Fibroblast of lung (primary cell): ENCODE results near the gene NOSIP. TPM values are rescaled to one million over a fixed set of nuclear protein-coding genes. Genes with fewer than 3 reads are reported as not detected.

Source experiments
- DNase-seq, 2 donors: peaks; one replicate each; pipeline versions ENCODE4 v3.0.0 to v3.0.0-alpha.2; 2010; ENCODE audit warnings: low read depth in 2 of 2
- H2AFZ ChIP-seq: 2 replicates; pipeline ENCODE4 v1.5.1; 2012; ENCODE audit warnings: low read length, control low read depth, inconsistent platforms
- H3K27ac ChIP-seq: 2 replicates; pipeline ENCODE4 v1.5.1; 2011; ENCODE audit warnings: low read length, control low read depth; ENCODE audit not compliant: insufficient read depth
- H3K27me3 ChIP-seq: 2 replicates; pipeline ENCODE4 v1.5.1; 2011; ENCODE audit warnings: mild to moderate bottlenecking, low read length; ENCODE audit not compliant: control insufficient read depth, insufficient read depth
- H3K36me3 ChIP-seq: 2 replicates; pipeline ENCODE4 v1.5.1; 2011; ENCODE audit warnings: low read length; ENCODE audit not compliant: control insufficient read depth, insufficient read depth
- H3K4me1 ChIP-seq: 2 replicates; pipeline ENCODE4 v1.5.1; 2011; ENCODE audit warnings: low read length; ENCODE audit not compliant: control insufficient read depth, insufficient read depth; ENCODE audit errors: extremely low read depth
- H3K4me2 ChIP-seq: 2 replicates; pipeline ENCODE4 v1.5.1; 2011; ENCODE audit warnings: low read length, control low read depth; ENCODE audit not compliant: insufficient read depth; ENCODE audit errors: extremely low read depth
- H3K4me3 ChIP-seq, 4 experiments: fragments of 200-600 bp in 1 of 4; sonication (generic) in 1 of 4; replicated peaks in 1 of 4; 2 replicates each; pipeline ENCODE4 v1.5.1; 2011 to 2016; ENCODE audit warnings: low read length in 4 of 4, low read depth in 3 of 4, mild to moderate bottlenecking in 3 of 4, control low read depth in 2 of 4, inconsistent platforms in 1 of 4, mixed read lengths in 1 of 4; ENCODE audit not compliant: insufficient read depth in 1 of 4; ENCODE audit errors: control extremely low read depth in 1 of 4
- H3K79me2 ChIP-seq: 2 replicates; pipeline ENCODE4 v1.5.1; 2012; ENCODE audit warnings: mild to moderate bottlenecking, low read length, inconsistent platforms; ENCODE audit not compliant: control insufficient read depth, insufficient read depth
- H3K9ac ChIP-seq: 2 replicates; pipeline ENCODE4 v1.5.1; 2011; ENCODE audit warnings: mild to moderate bottlenecking, low read length, control low read depth; ENCODE audit not compliant: insufficient read depth
- H3K9me3 ChIP-seq: 2 replicates; pipeline ENCODE4 v1.5.1; 2012; ENCODE audit warnings: low read depth, low read length; ENCODE audit not compliant: control insufficient read depth, insufficient read depth
- H4K20me1 ChIP-seq: 2 replicates; pipeline ENCODE4 v1.5.1; 2011; ENCODE audit warnings: low read length; ENCODE audit not compliant: control insufficient read depth, insufficient read depth; ENCODE audit errors: extremely low read depth
- EZH2 ChIP-seq: IDR thresholded peaks from 2 replicates; pipeline ENCODE4 v1.5.1; 2012; ENCODE audit warnings: low read length, control low read depth, mild to moderate bottlenecking; ENCODE audit errors: missing control alignments
- polyA plus RNA-seq, 2 donors: library from polyadenylated mRNA; depleted of rRNA in 1 of 2; stranded (reverse) in 1 of 2; unstranded in 1 of 2; fragments of >200 nt; gene quantifications; 2 replicates each; pipeline ENCODE4 v1.2.1, GENCODE V29; 2011 to 2012; ENCODE audit warnings: missing spikeins in 1 of 2
- total RNA-seq: library from RNA; depleted of rRNA; stranded (reverse); fragments of >200 nt; gene quantifications from 2 replicates; pipeline ENCODE4 v1.2.1, GENCODE V29; 2014
- TF ChIP-seq, protein P1 (sequence below), 2 donors: IDR thresholded peaks in 1 of 2; conservative IDR thresholded peaks in 1 of 2; 1 replicate in 1 of 2; 2 replicates in 1 of 2; pipeline ENCODE4 v1.5.1; 2011 to 2012; ENCODE audit warnings: low read length in 2 of 2, control low read depth in 1 of 2, inconsistent platforms in 1 of 2, low read depth in 1 of 2, mild to moderate bottlenecking in 1 of 2

NOSIP gene
- total and polyA plus RNA-seq, 2 donors (not counting 1 experiment from before 2014, with no cell fraction given) = 41.2 to 67.9 TPM

- Histone ChIP-seq H3K27me3 (no peaks in the 10 kb centered on the region), H3K4me2 (no peak overlapping the region), H3K9ac (no peak overlapping the region), H4K20me1 (no peaks in the 10 kb centered on the region), H2AFZ (no peak overlapping the region), H3K79me2 (no peaks in the 10 kb centered on the region), H3K36me3 (no peaks in the 10 kb centered on the region), H3K9me3 (no peaks in the 10 kb centered on the region), H3K4me1 (peaks cover 5% of the 10 kb centered on the region), H3K4me3 (no peak overlapping the region), H3K27ac (no peak overlapping the region)
- peak in 1 of 2 donors; percentile 41 for DNase-seq
- no peak for TF ChIP-seq EZH2
- TF ChIP-seq, protein P1, sequence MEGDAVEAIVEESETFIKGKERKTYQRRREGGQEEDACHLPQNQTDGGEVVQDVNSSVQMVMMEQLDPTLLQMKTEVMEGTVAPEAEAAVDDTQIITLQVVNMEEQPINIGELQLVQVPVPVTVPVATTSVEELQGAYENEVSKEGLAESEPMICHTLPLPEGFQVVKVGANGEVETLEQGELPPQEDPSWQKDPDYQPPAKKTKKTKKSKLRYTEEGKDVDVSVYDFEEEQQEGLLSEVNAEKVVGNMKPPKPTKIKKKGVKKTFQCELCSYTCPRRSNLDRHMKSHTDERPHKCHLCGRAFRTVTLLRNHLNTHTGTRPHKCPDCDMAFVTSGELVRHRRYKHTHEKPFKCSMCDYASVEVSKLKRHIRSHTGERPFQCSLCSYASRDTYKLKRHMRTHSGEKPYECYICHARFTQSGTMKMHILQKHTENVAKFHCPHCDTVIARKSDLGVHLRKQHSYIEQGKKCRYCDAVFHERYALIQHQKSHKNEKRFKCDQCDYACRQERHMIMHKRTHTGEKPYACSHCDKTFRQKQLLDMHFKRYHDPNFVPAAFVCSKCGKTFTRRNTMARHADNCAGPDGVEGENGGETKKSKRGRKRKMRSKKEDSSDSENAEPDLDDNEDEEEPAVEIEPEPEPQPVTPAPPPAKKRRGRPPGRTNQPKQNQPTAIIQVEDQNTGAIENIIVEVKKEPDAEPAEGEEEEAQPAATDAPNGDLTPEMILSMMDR (conservative IDR thresholded peaks at IDR 0.05 in 1 of 2, IDR thresholded peaks at IDR 0.05 in 1 of 2; ENCODE audit: low read depth in 1 of 2, low read length in 2 of 2) = no peak
These were observed 64.6 kb downstream of the NOSIP start for GRCh38 chr19:49515767-49516166.

DNA sequence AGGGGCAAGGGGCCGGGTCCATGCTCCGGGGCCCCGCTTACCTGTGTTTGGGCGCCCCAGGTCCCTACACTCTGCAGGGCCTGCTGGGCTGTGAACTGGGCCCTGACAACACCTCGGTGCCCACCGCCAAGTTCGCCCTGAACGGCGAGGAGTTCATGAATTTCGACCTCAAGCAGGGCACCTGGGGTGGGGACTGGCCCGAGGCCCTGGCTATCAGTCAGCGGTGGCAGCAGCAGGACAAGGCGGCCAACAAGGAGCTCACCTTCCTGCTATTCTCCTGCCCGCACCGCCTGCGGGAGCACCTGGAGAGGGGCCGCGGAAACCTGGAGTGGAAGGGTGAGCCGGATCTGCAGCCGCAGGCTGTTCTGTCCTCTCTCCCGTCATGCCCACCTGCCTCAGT is 66.2 kb downstream of the NOSIP start:
- peaks cover 5% of the 10 kb centered on the region for H3K4me1 ChIP-seq
- H2AFZ ChIP-seq = no peak overlapping the region
- no peaks in the 10 kb centered on the region for H3K9me3 ChIP-seq
- TF ChIP-seq EZH2 = no peak
- TF ChIP-seq, protein P1 (conservative IDR thresholded peaks at IDR 0.05 in 1 of 2, IDR thresholded peaks at IDR 0.05 in 1 of 2; ENCODE audit: low read depth in 1 of 2, low read length in 2 of 2) = no peak
- no peaks in the 10 kb centered on the region for H3K27me3 ChIP-seq
- H3K4me3 ChIP-seq = no peak overlapping the region
- no peak overlapping the region for H3K9ac ChIP-seq
- no peak overlapping the region for H3K27ac ChIP-seq
- H3K36me3 ChIP-seq = no peaks in the 10 kb centered on the region
- DNase-seq = no peak
- no peak overlapping the region for H3K4me2 ChIP-seq
- H4K20me1 ChIP-seq = no peaks in the 10 kb centered on the region
- no peaks in the 10 kb centered on the region for H3K79me2 ChIP-seq

GRCh38 chr19:49513746-49514118 is 66.6 kb downstream of the NOSIP start:
- peak overlapping the region; percentile 67 for H3K4me2 ChIP-seq
- no peaks in the 10 kb centered on the region for H3K79me2 ChIP-seq
- peaks cover 5% of the 10 kb centered on the region for H3K4me1 ChIP-seq
- no peak overlapping the region for H3K27ac ChIP-seq
- H3K27me3 ChIP-seq = no peaks in the 10 kb centered on the region
- DNase-seq = no peak
- no peaks in the 10 kb centered on the region for H4K20me1 ChIP-seq
- H3K36me3 ChIP-seq = no peaks in the 10 kb centered on the region
- H2AFZ ChIP-seq = no peak overlapping the region
- no peaks in the 10 kb centered on the region for H3K9me3 ChIP-seq
- H3K4me3 ChIP-seq = peak overlapping the region in 2 of 4 experiments; percentile 64 to 78
- no peak for TF ChIP-seq EZH2
- TF ChIP-seq, protein P1 (conservative IDR thresholded peaks at IDR 0.05 in 1 of 2, IDR thresholded peaks at IDR 0.05 in 1 of 2; ENCODE audit: low read depth in 1 of 2, low read length in 2 of 2) = no peak
- no peak overlapping the region for H3K9ac ChIP-seq
